Measurements from ENCODE around the gene PARD3.
A peak's percentile ranks its signal among the peaks of the same experiment; 100 is the strongest.

The PARD3 gene

DNA sequence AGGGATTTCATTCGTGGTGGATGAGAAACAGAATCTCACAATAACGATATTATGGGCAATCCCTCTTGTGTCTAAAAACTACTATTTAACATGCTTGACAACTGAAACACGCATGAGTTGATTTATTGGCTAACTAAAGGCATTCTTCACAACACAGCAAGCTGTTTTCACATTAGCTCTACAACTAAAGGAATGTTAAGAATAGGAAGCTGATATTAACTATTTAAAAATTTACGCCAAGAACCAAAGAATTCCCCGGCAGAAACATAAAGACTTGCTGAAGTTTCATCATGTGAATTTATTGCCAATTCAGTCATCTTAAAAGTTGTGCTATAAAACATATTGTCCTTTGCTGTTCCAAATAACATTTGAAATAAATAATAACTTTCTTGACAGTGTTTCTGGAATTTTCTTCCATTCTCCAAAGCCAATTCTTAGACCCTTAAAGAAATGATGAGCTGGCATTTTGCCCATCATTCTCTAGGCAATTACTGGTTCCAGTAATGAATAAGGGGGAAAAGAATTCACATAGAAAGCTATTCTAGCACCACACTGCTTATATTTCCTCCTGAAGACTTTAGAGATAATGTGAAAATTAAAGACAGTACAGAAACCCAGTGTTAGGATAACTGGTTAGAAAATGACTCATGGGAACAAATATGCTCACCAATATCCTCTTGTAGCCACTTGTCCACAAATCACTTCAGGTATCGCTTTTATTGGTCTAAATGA, 233.1 kb downstream of the PARD3 start:
- peak; percentile 88 to 92 for DNase-seq (ENCODE audit: low read depth in 2 of 2)

DNA sequence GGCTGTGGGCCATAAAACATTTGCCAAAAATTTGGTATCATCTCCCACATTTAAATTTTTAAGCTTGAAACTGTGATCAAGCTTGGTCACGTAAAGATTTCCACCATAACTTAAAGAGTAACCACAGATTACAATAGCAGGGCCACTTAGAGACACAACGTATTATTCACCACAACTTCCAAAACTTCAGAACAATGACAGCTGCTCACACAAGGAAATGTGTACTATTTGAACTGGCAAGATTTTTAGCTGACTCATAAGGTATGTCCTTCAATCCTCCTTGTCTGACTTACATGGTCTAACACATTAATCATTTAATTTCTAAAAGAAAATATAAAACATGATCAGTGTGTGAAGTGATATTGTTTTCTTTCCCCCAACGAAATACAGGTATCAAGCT, 234.5 kb downstream of the PARD3 start:
- peak in 1 of 2 experiments; percentile 31 for DNase-seq (ENCODE audit: low read depth in 2 of 2)

DNA sequence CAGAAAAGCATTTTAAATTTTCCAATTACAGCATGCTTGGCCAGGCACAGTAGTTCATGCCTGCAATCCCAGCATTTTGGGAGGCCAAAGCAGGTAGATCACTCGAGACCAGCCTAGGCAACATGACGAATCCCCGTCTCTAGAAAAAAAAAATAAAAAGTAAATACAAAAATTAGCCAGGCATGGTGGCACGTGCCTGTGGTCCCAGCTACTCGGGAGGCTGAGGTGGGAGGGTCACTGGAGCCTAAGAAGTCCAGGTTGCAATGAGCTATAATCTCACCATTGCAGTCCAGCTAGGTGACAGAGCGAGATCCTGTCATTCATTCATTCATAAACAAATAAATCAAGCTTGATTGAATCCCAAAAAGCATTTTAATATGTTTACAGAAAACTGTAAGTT, 234.9 kb downstream of the PARD3 start:
- DNase-seq (ENCODE audit: low read depth in 2 of 2): no peak

DNA sequence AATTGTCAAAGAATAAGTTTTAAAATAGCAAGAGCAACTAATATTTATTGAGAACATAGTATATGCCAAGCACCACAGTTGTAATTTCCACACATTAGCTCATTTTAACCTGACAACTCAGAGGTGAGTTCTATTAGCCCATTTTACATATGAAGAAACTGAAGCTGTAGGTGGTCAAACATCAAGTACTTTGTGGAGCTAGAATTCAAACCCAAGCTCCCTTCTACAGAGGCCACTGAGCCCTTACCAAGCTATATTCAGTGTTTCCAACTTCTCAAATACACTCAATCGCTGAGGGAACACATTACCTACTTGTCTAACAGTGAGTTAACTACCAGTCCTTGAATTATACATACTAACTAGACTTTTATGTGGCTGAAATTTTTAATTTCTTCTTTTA, 236.6 kb downstream of the PARD3 start:
- DNase-seq (ENCODE audit: low read depth in 2 of 2): no peak

DNA sequence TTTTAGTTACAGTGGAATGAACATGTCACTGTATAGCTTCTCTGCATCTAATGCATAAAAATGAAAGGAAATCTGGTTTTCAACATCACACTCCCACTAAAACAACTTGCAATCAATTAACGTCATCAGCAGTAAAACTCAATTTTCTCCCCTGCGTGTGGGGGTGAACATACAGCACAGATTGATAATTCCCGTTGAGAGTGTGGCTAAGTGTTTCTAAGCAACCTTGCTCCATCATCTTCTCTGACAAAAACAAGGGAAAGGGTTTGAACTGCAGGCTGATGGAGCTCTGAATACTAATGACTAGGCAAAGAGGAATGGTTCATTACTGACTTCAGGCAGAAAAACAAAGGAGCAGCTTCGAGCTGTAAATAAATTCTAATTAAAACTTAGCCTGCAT, 238.3 kb downstream of the PARD3 start:
- no peak for DNase-seq (ENCODE audit: low read depth in 2 of 2)

DNA sequence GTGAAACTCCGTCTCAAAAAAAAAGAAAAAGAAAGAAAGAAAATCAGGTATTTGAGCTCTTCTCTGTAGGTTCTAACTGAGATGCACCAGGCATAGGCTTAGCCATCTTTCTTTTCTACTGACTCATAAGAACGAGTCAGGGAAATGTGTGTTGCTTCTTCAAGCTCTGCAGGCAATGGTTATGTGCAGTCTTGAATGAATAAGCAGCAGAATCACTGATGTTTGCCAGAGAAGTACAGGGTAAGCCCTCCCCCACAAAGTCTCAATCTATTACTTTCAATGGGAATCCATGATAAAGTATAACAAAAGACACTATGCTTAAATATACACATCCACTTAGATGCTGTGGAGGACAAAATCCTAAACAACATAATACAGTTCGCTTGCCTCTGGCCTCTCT, 239.2 kb downstream of the PARD3 start:
- peak in 1 of 2 experiments; percentile 23 for DNase-seq (ENCODE audit: low read depth in 2 of 2)

DNA sequence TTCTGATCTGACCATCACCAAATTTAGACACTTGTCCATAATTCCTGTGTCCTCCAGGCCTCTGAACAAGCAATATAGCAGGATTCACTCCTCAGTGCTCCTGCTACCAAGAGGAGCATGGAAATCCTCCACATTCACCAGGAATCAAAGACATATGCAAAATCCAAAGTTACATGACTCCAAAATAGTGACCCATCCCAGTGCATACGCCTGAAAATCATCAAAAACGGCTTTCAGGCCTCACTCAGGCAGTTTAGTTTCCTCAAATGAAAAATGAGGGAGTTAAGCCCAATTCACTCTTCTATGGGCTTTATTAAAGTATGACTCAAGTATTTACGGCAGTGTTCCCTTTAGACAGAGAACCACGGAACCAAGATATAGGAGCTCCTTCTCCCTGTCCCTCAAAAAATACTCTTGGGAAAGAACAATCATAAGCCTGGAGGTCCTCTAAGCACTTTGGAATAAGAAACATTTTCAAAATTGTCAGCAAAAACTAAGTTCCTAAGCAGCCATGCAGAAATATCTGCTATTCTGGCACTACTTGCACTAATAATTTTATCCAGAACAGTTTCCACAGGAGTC, 240.7 kb downstream of the PARD3 start:
- no peak for DNase-seq (ENCODE audit: low read depth in 2 of 2)

DNA sequence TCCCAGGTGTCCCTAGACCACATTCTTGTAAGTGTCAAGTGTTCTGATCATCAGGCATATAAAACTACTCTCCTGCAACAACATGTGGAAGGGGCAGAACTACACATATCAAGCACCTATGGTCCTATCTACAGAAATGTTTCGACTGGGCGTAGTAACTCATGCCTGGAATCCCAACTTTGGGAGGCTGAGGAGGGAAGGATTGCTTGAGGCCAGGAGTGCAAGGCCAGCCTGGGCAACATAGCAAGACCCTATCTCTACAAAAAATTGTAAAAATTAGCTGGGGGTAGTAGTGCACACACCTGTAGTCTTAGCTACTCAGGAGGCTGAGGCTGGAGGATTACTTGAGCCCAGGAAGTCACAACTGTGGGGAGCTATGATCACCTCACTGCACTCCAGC, 244.2 kb downstream of the PARD3 start:
- DNase-seq (ENCODE audit: low read depth in 2 of 2): no peak

DNA sequence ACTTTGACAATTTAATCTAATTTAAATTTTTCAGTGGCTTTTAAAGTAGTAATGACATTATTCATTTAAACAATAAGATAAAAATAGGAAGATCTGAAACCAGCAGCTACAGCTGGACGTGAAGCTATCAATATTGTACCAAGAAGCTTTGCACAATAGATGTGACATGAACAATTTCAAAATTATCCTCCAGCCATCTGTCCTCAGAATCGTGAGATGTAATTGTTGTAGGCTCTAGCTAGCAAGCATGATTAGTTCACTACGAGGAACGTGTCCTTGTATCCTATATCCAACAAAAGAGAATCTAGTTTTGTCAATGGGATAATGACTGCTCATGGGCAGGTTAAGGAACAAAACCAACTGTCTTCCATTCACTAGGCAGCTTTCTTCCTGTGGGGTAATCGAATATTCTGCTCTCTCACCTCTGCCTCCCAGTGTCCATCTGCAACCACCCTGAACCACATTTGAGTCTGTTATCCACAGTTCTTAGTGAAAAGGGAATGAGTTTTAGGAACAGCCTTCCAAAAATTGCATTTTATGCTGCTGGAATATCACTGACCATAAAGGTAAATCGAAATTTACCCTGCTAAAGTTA, 247.3 kb downstream of the PARD3 start:
- no peak for DNase-seq (ENCODE audit: low read depth in 2 of 2)

DNA sequence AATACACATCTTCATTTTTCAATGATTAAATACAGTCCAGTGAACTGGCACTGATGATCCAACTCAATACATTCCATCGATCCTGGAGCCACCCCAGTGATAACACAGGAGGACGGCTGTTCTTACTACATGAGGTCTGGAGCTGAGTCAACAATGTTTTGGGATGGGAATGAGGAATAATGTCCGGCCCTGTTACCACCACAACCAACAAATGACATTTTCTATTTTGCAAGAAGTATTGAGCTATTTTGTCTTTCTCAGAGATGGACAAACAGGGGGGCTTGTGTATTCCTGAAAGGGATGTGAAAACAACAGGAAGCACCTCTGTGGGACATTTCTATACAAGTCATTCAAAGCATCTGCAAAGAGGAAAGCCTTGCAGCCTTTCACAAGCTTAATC, 249.2 kb downstream of the PARD3 start:
- no peak for DNase-seq (ENCODE audit: low read depth in 2 of 2)

DNA sequence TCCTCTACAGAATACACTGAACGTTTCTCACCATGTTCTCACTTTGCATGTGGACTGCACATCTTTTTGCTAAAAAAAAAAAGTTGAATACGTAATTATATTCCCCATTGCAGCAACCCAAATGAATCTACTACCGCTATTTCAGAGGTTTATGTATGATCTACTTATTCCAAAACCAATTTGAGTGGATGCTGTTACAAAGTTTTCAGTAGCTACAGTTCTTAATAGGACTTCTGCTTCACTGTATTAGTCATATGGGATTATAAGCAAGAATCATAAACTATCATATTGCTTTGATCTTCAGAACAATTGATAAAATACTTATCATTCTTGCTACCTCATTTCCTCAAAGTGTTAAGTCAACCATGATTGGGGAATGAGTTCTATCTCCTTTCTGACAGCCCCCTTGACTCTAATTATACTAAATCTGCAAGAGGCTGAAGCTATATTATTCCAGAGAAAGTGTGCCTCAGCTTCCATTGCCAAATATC, 257.0 kb downstream of the PARD3 start:
- no peak for DNase-seq (ENCODE audit: low read depth in 2 of 2)

DNA sequence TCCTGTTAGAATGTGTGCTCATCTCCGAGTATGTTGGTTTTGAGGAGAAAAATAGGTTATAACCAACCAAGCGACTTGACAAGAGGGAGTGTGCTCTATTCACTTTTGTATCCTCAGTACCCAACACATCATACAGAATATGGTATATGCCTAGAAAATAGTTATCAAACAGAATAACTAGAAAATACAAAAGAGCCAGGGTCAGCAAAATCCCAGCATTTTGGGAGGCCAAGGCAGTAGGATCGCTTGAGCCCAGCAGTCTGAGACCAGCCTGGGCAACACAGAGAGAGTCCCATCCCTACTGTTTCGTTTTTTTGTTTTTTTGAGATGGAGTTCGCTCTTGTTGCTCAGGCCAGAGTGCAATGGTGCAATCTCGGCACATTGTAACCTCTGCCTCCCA, 257.9 kb downstream of the PARD3 start:
- no peak for DNase-seq (ENCODE audit: low read depth in 2 of 2)

DNA sequence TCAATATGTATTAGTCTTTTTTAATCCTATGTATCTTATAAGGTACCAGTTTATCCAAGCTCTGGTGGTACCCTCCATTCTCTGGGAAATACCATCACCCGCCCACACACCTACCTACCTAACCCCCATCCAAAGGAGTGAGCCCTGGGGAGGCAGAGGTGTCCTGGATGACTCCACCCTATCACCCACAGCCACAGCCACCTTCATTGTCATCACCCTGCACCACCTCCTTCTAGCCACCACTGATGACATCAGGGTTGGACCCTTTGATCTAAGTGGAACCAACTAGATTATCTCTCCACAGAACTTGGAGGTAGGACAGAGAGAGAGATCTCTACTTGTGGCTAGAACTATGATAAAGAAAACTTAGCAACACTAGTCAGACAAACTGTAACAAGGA, 259.4 kb downstream of the PARD3 start:
- no peak for DNase-seq (ENCODE audit: low read depth in 2 of 2)

DNA sequence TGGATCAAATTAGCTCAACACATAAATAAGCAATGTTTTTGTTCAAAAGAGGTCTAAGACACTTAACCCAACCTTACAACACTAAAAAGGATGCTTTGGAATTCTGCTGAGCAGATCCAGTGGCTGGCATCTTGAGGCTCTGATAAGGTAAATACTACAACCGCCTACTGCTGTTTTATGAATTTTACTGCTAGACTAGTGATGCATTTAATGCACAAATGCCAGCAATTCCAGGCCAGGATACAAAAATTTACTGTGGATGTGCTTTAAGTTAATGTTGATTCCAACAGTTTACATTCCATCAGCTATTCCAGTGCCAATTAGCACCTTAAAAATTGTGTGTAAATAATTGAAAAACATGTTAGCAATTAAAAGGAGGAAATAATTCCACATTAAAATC, 261.3 kb downstream of the PARD3 start:
- DNase-seq (ENCODE audit: low read depth in 2 of 2): no peak

DNA sequence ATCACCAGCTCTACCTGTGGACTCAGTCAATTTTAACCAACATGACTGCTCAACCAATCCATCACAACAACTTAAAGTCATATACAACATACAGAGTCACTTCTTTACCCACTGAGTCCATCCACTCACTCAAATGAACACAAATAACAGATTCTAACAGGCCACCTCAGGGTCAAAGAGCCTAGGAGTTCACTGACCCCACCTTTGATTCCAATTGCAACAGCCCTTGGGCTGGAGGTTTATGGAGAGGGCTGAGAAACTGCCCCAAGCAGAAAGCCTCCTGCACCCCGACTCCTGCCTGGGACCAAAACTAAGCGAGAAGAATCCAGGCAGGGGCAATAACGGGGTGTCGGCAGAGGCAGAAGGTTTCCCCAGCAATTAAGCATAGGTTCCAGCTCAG, 263.8 kb downstream of the PARD3 start:
- no peak for DNase-seq (ENCODE audit: low read depth in 2 of 2)

DNA sequence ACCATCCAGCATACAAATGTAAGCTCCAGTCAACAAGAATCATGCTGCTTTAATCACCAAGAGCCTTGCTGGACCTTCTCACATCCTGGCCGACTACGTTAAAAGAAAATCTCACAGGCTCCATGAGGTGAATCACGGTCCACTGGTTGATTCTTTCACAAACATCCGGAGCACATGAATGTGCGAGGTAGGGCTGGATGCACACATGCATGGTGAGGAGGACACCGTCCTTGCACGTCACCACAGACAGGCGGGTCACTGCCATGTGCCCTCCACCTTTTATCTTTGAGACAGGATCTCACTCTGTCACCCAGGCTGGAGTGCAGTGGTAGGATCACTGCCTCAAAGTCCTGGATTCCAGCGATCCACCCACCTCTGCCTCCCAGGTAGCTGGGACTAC, 265.1 kb downstream of the PARD3 start:
- DNase-seq (ENCODE audit: low read depth in 2 of 2): no peak

DNA sequence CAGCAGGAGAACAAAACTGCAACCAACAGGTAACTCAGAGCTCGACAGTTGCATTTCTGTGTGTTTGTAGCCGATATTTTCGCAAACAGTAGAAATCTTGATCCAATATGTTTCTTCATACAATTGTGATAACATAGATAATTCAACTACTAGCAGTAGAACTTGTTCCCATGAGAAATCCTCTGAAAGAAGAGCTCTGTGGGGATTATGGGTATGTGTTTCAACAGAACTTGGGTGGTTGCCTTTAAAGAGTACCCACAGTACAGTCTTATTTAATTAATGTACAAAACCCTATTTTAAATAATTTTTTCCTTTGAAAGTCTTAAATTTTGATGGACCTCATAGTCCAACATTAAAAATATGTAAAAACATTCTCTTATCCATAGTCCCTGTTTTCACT, 266.1 kb downstream of the PARD3 start:
- DNase-seq (ENCODE audit: low read depth in 2 of 2): no peak

DNA sequence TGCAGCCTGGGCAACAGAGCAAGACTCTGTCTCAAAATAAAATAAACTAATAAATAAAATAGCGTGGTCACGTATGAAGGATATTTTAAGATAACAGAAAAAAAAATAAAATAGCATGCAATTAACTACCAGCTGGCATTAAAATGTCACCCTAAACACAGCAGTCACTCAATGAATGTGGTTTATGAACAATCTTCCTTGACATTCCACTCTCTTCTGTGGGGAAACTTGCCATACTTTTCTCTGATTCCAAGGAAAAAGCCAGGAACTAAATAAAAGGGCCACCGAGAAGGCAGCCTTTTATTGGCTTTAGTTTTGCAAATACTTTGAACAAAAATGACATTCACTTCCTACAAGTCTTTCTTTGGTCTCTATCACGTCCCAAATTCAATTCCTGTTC, 266.6 kb downstream of the PARD3 start:
- DNase-seq (ENCODE audit: low read depth in 2 of 2): no peak

DNA sequence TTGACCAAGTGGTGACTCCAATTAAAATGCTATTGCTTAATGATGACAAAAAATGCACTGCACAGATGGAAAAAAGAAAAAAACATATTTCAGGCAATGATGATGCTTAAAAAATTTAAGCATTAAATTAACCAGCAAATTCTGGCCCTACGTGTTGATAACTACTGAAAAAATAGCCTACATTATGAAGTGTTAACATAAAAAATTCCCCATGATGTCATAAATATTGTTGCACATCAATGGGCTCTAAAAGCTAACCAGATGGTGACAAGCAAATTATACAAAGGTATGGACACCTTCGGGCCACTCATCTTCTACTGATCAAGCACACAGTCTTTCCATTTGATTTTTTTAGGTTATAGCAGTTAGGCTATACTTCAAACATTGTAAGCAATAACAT, 267.4 kb downstream of the PARD3 start:
- DNase-seq (ENCODE audit: low read depth in 2 of 2): no peak

DNA sequence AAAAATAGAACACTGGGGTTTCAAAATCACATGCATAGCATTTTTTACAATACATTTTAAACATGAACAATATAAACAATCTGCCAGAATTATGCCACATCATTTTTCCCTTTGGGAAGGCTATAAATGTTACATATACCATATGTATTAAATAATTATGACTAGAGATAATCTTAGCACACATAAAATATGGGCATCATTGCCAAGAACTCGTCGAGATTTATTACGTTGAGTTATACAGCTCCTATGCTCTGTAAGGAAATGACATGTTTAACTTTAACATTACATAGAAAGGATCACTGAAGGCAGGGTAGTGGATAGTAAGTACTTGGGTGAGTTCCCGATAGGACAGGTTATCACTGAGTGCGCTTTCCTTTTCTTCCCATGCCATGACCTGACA, 267.8 kb downstream of the PARD3 start:
- peak; percentile 67 to 77 for DNase-seq (ENCODE audit: low read depth in 2 of 2)

DNA sequence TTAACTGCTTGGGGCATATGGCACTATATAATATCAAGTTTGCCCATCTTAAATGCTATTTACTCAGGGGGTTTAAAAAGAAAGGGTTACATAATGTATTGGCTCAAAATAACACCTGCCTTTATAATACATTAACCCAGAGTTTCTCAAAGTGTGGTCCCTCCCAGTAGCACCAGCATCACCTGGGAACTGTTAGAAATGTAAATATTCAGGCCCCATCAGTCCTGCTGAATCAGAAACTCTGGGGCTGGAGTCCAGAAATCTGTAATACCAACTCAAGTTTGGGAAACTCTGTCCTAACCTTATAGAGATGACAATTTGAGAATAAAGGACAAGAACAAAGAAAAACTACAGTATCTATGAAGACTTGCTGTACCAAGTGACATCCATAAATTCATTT, 270.7 kb downstream of the PARD3 start:
- no peak for DNase-seq (ENCODE audit: low read depth in 2 of 2)

DNA sequence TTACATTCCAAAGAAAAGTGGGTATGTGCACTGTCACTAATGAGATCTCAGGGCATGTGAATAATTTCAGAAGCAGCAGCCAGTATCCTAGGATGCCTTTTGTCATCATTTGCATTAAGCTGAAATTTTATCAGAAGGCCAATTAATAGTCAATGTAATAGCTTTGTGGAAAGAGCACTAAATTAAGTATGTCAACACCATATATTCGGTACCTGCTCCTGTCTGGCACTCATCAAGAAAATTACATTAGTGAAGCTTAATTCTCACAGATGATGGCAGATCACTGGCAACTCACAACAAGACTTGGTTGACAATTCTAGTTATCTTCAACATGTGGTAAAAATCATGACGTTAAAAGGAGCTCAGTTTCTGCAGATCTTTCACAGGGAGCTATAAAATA, 271.4 kb downstream of the PARD3 start:
- no peak for DNase-seq (ENCODE audit: low read depth in 2 of 2)

DNA sequence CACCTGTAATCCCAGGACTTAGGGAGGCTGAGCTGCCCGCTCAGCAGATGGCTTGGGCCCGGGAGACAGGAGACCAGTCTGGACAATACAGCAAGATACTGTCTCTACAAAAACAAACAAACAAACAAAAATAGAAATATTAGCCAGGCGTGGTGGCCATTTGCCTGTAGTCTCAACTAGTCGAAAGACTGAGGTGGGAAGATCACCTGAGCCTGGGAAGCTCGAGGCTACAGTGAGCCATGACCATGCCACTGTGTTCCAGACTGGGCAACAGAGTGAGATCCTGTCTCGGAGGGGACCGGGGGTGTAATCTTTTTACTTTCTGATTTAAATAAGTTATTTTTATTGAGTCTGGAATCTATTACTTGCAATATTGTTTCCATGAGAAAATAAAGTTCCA, 274.6 kb downstream of the PARD3 start:
- no peak for DNase-seq (ENCODE audit: low read depth in 2 of 2)

Measured in fibroblast of skin of left biceps (primary cell).